ENCODE results near the gene MASP2.

DNA sequence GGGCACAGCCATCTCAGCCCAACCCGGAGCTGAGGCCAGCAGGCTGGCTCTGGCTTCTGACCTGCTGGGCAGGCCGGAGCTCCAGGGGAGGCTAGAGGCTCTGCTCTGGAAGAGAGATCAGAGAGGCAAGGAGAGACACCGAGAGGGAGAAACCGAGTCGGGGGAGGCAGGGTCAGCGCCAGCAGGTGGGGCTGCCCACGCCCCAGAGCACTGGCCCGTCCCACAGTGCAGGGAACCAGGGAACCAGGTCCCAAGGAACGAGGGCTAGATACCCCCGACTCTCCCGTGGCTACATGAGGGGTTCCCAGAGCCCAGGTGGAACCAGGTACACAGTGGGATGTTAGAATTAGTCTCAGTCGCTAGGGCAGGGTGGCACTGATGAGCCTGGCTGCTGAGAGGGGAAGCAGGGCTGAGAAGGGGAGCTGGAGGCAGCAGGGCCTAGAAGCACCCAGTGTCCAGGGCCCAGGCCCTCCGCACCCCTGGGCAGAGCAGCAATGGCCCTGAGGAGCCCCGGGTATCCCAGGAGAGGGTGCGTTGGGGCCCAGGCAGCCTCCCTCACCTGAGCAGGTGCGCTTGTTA, 2.1 kb downstream of the MASP2 start:
- TF ChIP-seq CTCF (IDR thresholded peaks at IDR 0.05; ENCODE audit: low read depth, low read length, poor library complexity, severe bottlenecking), result no peak
- TF ChIP-seq EZH2phosphoT487 (IDR thresholded peaks at IDR 0.05; ENCODE audit: borderline replicate concordance, low read length), result no peak
